ENCODE data around the gene KRTAP13-2. TPM values are rescaled to one million over a fixed set of nuclear protein-coding genes. Genes with fewer than 3 reads are reported as not detected.

Gene KRTAP13-2
- polyA plus RNA-seq, 1 of the 3 experiments (the other 2 are of a cell fraction), result not detected

DNA sequence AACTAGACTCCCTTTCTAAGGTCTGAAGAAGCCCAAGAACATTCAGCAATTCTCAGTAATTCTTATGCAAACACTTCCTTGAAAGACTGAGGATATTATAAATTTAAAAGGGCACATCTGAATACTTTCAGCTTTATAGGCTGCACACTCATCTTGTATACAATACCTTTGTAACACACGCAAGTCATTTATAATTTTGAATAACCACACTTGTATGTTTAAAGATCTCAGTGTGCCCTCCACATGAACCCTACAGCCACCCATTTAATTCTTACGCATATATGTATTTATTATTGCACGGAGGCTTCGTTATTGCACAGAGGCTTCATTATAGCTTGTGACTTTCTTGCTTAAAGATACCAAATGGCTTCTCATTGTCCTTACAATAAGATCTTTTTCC lies 33.4 kb downstream of the KRTAP13-2 start:
- Histone ChIP-seq H3K36me3 (replicated peaks in 1 of 2; ENCODE audit: control insufficient read depth in 1 of 2, insufficient read depth in 2 of 2, low read length in 1 of 2) (no peaks in the 10 kb centered on the region), H3K4me1 (ENCODE audit: control insufficient read depth in 1 of 2, insufficient read depth in 2 of 2, low read depth in 1 of 2, low read length in 1 of 2) (no peaks in the 10 kb centered on the region), H3K9ac (no peak overlapping the region), H3K27me3 (ENCODE audit: insufficient read depth) (0 out of 2 replicates have a peak, but pooled peaks cover under 1% of the 10 kb centered on the region), H3K4me3 (ENCODE audit: low read depth in 2 of 2, low read length in 1 of 2) (no peak overlapping the region), H3K4me2 (no peak overlapping the region), H3K9me3 (no peaks in the 10 kb centered on the region), H3K79me2 (ENCODE audit: insufficient read depth) (no peaks in the 10 kb centered on the region), H3F3A (replicated peaks; ENCODE audit: insufficient read depth) (no peaks in the 10 kb centered on the region), H4K20me1 (ENCODE audit: insufficient read depth) (no peaks in the 10 kb centered on the region), H3K27ac (ENCODE audit: low read depth in 2 of 2, low read length in 1 of 2) (no peak overlapping the region), H3K9me2 (no peaks in the 10 kb centered on the region), H2AFZ (ENCODE audit: low read depth) (no peak overlapping the region)
- TF ChIP-seq, protein P1, sequence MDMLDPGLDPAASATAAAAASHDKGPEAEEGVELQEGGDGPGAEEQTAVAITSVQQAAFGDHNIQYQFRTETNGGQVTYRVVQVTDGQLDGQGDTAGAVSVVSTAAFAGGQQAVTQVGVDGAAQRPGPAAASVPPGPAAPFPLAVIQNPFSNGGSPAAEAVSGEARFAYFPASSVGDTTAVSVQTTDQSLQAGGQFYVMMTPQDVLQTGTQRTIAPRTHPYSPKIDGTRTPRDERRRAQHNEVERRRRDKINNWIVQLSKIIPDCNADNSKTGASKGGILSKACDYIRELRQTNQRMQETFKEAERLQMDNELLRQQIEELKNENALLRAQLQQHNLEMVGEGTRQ (IDR thresholded peaks at IDR 0.05; ENCODE audit: borderline replicate concordance, low read depth, low read length), result no peak
- no peak for TF ChIP-seq RCOR1 (IDR thresholded peaks at IDR 0.05; ENCODE audit: low read length)
- no peak for TF ChIP-seq RFX5 (IDR thresholded peaks at IDR 0.05; ENCODE audit: low read length)
- TF ChIP-seq NRF1 (IDR thresholded peaks at IDR 0.05; ENCODE audit: low read depth, low read length), result no peak
- no peak for TF ChIP-seq FOSL2 (IDR thresholded peaks at IDR 0.05; ENCODE audit: borderline replicate concordance, low read depth)
- TF ChIP-seq TEAD4 (IDR thresholded peaks at IDR 0.05; ENCODE audit: borderline replicate concordance, insufficient read depth), result no peak
- TF ChIP-seq, protein P2, sequence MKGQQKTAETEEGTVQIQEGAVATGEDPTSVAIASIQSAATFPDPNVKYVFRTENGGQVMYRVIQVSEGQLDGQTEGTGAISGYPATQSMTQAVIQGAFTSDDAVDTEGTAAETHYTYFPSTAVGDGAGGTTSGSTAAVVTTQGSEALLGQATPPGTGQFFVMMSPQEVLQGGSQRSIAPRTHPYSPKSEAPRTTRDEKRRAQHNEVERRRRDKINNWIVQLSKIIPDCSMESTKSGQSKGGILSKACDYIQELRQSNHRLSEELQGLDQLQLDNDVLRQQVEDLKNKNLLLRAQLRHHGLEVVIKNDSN (IDR thresholded peaks at IDR 0.05; ENCODE audit: borderline replicate concordance, low read depth), result no peak
- TF ChIP-seq, protein P3, sequence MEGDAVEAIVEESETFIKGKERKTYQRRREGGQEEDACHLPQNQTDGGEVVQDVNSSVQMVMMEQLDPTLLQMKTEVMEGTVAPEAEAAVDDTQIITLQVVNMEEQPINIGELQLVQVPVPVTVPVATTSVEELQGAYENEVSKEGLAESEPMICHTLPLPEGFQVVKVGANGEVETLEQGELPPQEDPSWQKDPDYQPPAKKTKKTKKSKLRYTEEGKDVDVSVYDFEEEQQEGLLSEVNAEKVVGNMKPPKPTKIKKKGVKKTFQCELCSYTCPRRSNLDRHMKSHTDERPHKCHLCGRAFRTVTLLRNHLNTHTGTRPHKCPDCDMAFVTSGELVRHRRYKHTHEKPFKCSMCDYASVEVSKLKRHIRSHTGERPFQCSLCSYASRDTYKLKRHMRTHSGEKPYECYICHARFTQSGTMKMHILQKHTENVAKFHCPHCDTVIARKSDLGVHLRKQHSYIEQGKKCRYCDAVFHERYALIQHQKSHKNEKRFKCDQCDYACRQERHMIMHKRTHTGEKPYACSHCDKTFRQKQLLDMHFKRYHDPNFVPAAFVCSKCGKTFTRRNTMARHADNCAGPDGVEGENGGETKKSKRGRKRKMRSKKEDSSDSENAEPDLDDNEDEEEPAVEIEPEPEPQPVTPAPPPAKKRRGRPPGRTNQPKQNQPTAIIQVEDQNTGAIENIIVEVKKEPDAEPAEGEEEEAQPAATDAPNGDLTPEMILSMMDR (IDR thresholded peaks at IDR 0.05), result no peak
- no peak for TF ChIP-seq MXI1 (IDR thresholded peaks at IDR 0.05; ENCODE audit: low read depth, low read length)
- no peak for TF ChIP-seq TAF1 (IDR thresholded peaks at IDR 0.05; ENCODE audit: borderline replicate concordance, low read depth, low read length)
- TF ChIP-seq, protein P4, sequence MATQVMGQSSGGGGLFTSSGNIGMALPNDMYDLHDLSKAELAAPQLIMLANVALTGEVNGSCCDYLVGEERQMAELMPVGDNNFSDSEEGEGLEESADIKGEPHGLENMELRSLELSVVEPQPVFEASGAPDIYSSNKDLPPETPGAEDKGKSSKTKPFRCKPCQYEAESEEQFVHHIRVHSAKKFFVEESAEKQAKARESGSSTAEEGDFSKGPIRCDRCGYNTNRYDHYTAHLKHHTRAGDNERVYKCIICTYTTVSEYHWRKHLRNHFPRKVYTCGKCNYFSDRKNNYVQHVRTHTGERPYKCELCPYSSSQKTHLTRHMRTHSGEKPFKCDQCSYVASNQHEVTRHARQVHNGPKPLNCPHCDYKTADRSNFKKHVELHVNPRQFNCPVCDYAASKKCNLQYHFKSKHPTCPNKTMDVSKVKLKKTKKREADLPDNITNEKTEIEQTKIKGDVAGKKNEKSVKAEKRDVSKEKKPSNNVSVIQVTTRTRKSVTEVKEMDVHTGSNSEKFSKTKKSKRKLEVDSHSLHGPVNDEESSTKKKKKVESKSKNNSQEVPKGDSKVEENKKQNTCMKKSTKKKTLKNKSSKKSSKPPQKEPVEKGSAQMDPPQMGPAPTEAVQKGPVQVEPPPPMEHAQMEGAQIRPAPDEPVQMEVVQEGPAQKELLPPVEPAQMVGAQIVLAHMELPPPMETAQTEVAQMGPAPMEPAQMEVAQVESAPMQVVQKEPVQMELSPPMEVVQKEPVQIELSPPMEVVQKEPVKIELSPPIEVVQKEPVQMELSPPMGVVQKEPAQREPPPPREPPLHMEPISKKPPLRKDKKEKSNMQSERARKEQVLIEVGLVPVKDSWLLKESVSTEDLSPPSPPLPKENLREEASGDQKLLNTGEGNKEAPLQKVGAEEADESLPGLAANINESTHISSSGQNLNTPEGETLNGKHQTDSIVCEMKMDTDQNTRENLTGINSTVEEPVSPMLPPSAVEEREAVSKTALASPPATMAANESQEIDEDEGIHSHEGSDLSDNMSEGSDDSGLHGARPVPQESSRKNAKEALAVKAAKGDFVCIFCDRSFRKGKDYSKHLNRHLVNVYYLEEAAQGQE (IDR thresholded peaks at IDR 0.05; ENCODE audit: low read depth, low read length), result no peak
- TF ChIP-seq EP300 (IDR thresholded peaks at IDR 0.05; ENCODE audit: borderline replicate concordance in 1 of 2, low read depth in 1 of 2, low read length in 1 of 2), result no peak
- no peak for TF ChIP-seq NFIC (IDR thresholded peaks at IDR 0.05; ENCODE audit: borderline replicate concordance)
- no peak for TF ChIP-seq YY1 (IDR thresholded peaks at IDR 0.05; ENCODE audit: low read depth)
- no peak for TF ChIP-seq MEF2A (IDR thresholded peaks at IDR 0.05; ENCODE audit: borderline replicate concordance, low read depth)
- no peak for TF ChIP-seq RXRA (IDR thresholded peaks at IDR 0.05; ENCODE audit: borderline replicate concordance, low read depth)
- TF ChIP-seq GATA2 (CRISPR knock-in tag; IDR thresholded peaks at IDR 0.05), result no peak
- TF ChIP-seq CHD2 (IDR thresholded peaks at IDR 0.05; ENCODE audit: low read length, partially characterized antibody), result no peak
- no peak for TF ChIP-seq TCF12 (IDR thresholded peaks at IDR 0.05)
- 26% methylated on average over 4 of the region's 4 CpGs for WGBS (ENCODE audit: low lambda C conversion rate)
- CTCF ChIA-PET, result interaction anchor here (1.0 kb wide), 1 partner anchor 95 kb away, joined by 3 read pairs; no protein-coding TSS in a partner anchor
- POLR2A ChIA-PET, result no interaction called here
- no peak for DNase-seq
